Amniotic stem cell (primary cell): ENCODE data around the gene TMEM176A.

Experiments
- DNase-seq: peaks from one replicate; lab custom pipeline; 2025; lab: John Stamatoyannopoulos, UW

The TMEM176A gene

GRCh38 chr7:150849204-150849775, 48.7 kb downstream of the TMEM176A start:
- DNase-seq: no peak

DNA sequence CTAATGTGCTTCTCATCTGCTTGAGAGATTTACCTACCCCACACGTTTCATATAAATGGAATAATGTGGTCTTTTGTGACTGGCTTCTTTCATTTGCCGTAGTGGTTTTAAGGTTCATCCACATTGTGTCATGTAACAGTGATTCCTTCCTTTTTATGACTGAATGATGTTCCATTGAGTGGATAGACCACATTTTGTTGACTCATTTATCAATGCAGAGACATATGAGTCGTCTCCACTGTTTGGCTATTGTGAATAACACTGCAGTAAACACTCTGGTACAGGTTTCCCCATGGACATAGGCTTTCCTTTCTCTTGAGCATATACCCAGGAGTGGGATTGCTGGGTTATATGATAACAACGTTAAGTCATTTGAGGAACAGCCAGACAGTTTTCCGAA, 49.7 kb downstream of the TMEM176A start:
- DNase-seq: no peak

DNA sequence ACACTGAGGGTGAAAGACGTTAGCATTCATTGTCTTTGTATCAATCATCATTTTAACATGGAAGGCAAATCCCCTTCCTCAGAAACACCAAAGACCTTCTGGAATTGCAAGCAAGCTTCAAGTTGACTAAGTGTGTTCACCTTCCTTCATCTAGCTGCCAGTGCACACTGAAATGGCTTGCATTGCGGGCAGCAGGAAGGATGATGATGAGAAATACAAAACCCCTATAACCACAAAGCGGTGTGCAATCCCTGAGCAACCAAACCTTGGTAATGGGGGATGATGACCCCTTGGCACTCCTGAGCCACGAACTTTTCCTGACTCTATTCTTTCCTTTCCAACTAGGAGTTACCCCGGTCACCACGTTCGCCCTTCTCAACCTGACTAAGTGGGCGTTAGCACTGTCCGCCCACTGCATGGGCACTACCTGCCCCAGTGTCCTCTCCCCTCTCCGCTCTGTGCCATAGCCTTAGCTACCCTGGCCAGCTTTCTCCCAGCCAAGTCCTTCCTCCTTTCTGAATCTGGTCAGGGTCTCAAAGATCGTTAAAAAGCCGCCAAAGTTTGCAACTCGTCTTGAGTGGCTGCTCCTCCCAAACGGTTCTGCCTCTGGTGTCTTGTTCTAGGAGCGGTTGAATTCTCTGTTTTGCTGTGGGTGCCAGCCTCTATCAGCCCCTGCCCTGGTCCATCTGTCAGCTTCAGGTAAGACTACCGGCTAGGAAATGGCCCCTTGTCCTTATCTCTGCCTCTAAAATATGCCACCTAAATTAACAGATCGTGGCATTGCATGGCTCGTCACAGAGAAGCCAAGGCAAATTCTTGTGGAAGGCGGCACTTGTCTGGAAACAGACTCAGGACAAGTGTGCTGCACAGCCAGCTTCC, 51.2 kb downstream of the TMEM176A start:
- DNase-seq: no peak

DNA sequence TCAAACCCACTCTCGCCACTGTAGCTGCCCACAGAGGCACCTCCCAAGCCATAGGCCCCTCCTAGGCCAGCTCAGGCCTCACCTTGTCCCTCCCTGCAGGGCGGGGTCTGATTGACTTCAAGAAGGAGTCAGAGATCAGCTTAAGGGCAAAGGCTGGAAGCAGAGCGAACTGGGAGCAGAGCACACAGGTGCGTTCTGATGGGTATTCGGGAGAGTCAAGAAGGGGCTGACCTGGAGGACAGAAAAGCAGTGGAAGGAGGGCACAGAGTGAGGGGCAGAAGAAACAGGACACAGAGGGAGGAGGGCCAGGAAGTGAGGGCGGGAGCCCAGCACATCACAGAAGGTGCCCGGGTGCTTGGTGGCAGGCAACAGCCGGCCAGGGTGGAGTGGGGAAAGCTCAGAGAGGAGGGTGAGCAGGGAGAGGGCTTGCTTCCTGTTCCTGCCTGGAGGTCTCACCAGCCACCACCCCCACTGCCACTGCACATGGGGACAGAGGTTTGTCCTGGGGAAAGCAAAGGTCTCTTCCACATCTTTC, 51.9 kb downstream of the TMEM176A start, which contains the start of gene AOC1:
Gene AOC1 (plus strand): TSS at position 147 of the 535 bp plus-strand sequence. CDS start 3,954 bp downstream, outside the sequence.
- DNase-seq: no peak

DNA sequence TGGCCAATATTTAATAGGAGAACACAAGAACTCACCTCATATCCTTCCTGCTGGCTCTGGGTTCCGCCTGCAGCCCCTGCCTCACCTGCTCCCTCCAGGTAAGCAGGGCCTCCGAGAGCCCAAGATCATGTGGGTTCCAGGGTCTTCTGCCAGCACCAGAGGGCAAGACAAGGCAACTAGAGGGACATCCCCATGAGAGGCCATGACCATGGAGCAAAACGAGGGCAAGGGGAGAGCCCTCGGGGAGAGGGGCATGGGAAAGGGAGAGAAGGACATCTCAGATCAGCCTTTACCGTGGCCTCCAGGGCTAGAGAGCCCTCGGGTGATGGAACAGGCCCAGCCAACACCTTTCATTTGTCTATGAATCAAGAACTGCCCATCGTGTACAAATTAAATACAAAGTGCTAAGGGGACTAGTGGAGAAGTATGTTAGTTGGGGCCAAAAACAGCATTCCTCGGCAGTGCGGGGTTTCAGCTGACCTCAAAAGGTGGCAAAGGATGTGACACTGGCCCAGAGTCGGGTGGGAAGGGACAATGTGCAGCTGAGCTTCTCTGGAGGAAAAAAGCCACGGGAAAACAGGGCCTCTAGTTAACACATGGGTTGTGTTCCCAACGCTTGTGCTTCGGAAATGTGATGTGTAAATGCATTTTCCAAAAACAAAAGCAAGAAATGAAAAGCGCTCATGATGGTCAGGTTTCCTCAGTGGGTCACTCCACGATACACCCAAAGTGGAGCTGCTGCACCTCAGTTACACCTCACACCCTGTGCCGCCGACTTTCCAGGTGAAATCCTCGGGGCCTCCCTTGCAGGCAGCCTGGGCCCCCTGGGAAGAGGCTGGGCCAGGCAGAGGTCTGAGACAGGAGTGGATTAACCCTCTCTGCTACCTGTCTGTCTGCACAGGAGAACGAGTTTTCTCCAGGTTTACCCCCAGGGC, 53.8 kb downstream of the TMEM176A start:
- DNase-seq: no peak
